GM21390 (cell line): ENCODE measurements around the gene REPS2.
A peak's percentile ranks its signal among the peaks of the same experiment; 100 is the strongest.
"Not testable (repeated sequence)": the region's sequence is repeated elsewhere in the genome, so short reads cannot be mapped to it uniquely, and the experiment has no call there.

ENCODE experiments used
- ATAC-seq: cut with Tn5 transposase; IDR thresholded peaks from one replicate; pipeline ENCODE4 v1.9.1; 2021; ENCODE audit not compliant: unreplicated experiment

The REPS2 gene

DNA sequence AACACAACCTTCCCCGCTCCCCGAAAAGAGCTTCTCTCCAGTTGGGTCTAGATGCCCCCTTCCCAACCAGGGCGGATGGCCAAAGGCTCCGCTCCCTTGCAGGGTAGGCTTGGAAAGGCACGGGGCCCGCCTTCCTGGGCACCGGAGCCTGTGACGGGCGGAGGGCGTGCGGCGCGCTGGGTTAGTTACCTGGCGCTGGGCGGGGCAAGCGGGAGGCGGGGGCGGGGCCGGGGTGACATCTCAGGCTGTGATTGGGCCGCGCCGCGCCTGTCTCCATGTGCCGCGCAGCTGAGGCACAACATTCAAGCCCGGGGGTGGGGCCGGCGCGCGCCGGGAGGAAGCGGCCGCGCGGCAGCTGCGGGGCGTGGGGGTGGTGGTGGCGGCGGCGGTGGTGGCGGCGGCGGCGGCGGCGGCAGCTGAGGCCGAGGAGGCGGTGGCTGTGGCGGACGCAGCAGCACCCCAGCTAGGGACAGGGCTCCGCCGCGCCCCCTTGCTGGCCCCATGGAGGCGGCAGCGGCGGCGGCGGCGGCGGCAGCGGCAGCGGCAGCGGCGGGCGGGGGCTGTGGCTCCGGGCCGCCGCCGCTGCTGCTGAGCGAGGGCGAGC lies at the start of gene REPS2:
Gene REPS2, plus strand, starts transcription at position 298 of the 604 bp plus-strand sequence. Its CDS starts 204 bp downstream, at position 502.
- peak; percentile 98 for ATAC-seq

DNA sequence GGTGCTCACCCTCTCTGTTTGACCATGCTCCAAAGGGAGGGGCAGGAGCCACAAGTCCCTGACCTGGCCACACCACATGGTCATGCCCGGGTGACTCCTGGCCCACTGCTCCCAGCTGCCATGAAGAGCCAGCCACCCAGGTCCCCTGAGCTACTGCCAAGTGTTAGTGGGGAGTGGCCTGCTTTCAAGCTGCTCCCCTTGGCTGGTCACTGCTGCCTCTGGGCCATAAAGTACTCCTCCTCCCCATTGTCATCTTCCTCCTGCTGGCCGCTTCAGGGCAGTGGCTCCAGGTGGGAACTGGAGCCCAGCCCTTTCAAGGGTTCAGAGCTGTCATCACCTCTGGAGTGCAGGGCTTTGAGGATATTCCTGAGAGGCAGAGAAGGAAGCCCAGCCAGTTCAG lies 49.0 kb upstream of the REPS2 start:
- ATAC-seq = no peak

DNA sequence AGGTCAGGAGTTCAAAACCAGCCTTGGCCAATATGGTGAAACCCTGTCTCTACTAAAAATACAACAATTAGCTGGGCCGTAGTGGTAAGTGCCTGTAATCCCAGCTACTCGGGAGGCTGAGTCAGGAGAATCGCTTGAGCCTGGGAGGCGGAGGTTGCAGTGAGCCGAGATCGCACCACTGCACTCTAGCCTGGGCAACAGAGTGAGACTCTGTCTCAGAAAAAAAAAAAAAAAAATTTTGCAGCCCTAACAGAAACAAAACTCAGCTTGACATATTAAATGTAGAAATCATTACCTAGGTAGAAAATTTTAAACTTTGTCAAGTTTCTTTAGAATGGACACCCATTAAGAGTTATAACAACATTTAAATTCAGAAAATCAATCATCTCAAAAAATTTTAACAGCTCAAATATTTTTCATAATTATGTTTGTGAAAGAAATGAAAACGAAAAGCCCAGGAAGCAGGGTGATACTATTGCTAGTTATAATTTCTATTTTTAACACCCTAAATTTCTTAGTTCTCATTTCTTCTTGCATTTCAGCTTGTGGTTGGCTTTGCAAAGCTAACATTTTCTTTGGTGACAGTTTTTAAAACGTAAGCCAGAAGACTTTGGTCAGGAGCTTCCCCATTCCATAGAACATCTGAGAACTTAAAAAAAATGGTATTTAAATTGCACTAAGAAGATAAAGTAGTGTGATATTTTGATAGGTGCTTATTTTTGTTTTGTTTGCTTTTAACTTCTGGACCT lies 43.0 kb upstream of the REPS2 start:
- peak; percentile 90 for ATAC-seq

DNA sequence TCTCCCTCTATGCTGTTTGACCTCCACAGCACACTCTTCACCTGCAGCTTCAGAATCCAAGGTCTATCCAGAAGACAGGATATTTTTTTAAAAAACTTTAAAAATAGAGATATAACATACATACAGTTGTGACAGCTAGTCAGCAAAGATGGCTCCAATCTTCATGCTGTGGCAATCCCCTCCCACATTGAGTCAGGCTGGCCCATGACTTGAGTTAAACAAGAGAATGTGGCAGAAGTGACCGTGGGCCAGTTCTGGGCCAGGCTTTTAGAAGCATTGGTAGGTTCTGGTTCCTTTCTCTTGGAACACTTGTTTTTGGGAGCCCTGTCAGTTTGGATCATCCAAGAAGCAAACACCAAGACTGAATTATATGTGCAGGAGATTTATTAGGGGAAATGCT lies 36.1 kb upstream of the REPS2 start:
- no peak for ATAC-seq

DNA sequence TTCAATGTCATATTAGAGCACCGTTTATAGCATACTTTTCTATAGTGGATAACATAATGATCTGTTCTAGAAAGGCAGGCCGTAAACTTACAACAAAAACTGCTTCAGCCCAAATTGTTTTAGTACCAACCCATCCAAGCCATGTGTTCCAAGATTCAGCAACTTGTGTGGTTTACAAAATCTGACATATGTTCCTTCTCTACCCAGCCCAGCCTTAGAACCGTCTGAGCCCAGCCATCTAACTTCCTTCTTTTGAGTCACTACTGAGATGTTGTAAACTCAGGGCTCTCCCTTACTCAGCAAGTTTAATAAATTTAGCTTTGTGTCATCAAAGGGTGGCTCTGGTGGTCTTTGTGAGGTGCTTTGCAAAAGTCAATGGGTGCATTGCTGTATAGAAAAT lies 32.4 kb upstream of the REPS2 start:
- ATAC-seq = no peak

DNA sequence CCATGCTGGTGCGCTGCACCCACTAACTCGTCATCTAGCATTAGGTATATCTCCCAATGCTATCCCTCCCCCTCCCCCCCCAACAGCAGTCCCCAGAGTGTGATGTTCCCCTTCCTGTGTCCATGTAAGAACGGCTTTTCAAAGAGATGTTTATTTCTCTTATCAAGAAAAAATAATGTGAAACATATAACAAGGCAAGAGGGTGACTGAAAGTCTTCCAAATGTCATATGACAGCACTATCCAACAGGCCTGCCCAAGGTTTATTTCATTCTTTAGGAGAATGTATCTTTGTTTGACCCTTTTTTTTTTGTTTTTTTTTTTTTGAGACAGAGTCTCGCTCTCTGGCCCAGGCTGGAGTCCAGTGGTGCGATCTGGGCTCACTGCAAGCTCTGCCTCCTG lies 29.9 kb upstream of the REPS2 start:
- no peak for ATAC-seq

DNA sequence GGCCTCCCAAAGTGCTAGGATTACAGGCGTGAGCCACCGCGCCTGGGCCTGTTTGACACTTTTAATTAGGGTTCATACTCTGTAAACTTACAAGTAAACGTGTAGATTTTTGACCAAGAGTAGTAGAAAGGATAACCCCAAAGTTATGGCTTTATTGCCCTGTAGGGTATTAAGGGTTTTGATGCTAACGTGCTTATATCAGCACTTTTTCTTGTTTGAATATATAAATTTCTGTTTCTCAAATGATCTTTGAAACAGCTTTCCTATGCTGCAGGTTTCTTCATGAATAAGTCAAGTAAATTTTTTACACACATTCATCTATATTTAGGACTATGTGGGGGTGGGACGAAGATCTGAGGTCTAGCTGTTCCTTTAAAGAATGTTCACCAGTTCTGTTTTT lies 29.3 kb upstream of the REPS2 start:
- ATAC-seq = no peak

DNA sequence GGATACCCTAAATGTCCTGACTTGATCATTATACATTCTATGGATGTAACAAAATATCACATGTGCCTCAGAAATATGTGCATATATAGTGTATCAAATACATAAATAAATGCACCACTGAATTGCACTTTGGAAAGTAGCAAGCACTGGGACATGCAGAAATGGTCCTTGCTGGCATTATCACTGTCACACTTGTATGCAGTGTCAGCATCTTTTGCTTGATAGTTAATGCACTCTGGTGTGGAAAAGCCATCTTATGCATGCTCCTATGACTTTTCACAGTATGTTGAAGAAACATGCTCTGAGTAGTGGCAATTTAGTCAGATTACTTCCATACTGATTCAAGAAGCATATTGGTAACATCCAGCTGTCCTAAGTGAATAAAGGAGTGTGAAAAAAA lies 27.5 kb upstream of the REPS2 start:
- ATAC-seq = no peak

DNA sequence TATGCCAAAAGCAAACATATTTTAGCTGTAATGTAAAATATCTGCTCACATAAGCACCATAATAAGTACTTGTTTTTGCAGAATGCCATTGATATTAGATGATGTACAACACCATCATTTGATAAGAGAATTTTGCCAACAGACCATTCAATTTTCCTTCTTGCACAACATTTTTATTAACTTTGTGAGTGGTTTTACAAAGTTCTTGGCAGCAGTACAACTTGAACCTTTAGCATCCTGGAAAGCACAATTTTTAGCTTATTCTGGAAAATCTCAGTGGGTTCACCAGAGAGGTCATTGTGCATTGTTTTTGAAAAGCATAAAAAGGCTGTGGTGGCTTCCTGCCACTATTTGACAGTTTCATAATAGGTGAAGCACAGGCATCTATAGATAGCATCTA lies 26.4 kb upstream of the REPS2 start:
- ATAC-seq = no peak

DNA sequence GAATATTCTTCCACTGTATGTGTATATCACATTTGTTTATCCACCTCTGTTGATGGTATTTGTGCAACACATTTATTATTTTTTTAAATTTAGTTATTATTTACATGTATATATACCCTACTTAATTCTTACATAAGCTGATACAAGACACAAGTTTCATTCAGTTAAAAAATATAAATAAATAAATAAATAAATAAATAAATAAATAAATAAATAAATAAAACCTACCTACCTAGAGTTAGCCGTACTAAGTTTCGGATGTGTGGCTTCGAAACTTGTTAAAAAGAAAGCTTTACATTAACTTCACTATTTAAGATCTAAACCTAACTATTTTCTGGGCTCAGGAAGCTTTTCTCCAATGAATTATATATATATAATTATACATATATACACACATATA lies 23.3 kb upstream of the REPS2 start:
- ATAC-seq = no peak

DNA sequence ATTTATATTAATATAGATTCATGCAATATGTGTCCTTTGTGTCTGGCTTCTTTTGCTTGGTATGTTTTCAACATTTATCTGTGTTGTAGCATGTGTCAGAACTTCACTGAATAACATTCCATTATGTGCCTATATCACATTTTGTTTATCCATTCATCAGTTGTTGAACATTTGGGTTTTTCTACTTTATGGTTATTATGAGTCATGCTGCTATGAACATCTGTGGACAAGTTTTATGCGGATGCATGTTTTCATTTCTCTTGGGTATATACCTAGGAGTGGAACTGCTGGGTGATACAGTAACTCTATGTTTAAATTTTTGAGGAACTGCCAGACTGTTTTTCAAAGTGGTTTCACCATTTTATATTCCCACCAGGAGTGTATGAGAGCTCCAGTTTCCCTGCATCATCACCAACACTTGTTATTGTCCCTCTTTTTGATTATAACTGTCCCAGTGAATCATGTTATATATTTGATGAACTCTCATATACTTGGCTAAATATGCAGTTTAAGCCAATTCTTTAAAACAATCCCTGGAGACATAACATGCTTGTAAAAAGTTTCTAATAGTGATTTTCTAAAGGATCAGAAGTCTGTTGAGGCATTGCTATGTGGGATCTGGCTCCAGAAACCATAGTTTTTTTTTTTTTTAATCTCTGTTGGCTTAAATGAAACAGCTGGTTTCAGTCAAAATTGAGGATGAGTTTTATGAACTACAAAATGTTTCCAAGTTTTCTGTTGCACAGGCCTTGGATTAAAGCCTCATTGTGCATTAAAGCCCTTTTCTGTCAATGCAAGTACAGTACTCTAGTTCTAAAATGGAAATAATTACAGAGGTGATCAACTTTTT lies 21.6 kb upstream of the REPS2 start:
- ATAC-seq = no peak

DNA sequence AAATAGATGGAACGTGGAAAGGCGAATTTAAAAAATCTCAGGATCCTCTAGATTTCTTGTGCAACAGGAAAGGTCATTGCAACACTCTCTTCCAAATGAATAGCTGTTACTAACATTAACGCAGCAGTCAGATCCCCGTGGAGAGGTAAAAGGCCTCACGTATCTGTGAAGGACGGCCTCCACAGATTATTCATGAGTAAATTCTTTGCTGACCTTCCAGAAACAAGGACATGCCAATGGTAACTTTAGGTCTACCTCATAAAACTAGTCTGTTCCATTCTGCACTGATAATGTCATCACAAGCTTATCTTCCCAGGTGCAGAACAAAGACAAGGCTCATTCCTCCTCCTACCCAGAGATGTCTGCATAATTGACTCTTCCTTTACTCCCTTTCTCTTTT lies 16.1 kb upstream of the REPS2 start:
- no peak for ATAC-seq

DNA sequence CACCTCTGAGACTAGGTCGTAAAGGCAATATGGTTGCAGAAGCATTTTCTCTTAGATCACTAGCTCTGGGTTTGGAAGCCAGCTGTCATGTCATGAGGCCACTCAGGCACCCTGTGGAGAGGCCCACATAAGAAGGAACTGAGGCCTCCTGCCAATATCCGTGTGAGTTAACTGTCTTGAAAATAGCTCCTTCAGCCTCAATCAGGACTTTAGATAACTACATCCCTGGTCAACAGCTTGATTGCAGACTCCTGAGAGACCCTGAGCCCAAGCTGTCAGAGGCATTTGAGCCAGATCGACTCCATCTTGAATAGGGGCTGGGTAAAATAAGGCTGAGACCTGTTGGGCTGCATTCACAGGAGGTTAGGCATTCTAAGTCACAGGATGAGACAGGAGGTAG lies 15.1 kb upstream of the REPS2 start:
- no peak for ATAC-seq

DNA sequence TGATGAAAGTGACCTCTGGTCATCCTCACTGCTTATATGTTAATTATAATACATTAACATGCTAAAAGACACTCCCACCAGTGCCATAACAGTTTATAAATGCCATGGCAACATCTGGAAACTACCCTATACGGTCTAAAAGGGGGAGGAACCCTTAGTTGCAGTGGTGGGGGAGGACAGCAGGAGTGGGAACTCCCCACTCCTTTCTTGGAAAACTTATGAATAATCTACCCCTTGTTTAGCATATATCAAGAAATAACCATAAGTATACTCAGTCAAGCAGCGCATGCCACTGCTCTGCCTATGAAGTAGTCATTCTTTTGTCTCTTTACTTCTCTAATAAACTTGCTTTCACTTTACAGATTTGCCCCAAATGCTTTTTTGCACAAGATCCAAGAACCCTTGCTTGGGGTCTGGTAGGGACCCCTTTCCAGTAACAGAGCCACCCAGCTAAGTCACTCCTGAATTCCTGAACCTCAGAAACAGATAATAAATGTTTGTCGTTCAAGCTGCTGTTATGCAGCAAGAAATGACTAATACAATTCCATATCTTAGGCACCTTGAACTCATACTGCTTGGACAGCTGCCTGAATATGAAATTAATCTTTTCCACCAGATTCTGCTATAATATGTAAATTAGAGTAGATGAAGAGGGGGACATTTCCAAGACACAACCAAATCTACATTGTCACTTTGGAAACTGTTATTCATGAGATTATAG lies 14.4 kb upstream of the REPS2 start:
- ATAC-seq = no peak

DNA sequence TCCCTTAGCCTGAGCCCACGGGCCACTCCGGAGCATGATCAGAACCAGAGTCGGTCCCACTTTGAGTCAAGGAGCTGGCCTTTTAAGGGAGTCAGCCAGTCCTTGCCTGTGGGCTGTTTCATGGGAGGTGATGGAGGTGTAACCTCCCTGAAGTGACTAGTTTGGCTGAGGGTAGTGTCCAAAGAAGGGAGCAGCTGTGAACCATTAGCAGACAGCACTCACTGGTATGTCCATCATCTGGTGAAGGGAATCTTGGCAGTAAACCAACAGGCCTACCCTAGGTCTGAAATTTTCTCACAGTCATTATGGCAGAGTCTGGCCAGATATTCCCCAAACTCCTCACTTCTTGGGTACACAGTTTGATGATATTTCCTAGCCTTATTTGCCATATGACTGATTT lies 12.3 kb upstream of the REPS2 start:
- no peak for ATAC-seq

DNA sequence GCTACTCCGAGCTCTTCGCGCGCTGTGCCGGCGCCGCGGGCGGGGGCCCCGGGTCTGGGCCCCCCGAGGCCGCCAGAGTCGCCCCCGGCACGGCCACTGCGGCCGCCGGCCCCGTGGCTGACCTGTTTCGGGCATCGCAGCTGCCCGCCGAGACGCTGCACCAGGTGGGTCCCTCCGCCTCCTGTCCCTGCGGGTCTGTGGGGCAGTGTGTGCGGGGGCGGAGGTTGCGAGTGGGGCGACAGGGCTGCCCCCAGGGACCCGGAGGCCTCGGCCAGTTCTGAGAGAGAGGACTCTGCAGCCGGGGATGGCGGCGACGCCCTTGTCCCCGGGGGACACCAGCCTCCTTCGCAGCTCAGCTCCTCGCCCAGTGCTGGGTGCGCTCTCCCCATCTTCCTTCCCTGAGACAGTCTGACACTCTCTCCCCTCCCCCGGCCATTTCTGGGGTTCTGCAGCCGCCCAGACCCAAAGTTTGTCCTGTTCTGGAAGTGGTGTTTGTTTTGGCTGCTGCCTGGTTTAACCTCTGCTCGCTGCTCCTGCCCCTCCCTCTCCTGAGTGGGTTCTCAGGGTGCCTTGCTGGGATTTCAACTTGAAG lies 609 bp downstream of the REPS2 start:
- peak; percentile 16 for ATAC-seq

DNA sequence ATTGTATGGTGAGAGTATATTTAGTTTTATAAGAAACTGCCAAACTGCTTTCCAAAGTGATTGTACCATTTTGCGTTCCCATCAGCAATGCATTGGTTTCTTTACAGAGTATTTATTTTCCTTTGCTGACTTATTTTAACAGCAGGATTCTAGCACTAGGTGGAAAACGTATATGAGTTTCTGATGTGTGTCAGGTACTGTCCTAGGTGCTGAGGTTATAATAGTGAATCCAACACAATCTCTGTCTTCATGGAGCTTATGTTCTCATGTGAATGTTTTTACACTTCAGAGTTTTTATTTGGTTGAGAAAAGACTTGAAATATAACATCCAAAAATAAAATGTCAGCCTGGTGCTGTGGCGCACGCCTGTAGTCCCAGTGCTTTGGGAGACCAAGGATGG lies 4.0 kb downstream of the REPS2 start:
- ATAC-seq = no peak

DNA sequence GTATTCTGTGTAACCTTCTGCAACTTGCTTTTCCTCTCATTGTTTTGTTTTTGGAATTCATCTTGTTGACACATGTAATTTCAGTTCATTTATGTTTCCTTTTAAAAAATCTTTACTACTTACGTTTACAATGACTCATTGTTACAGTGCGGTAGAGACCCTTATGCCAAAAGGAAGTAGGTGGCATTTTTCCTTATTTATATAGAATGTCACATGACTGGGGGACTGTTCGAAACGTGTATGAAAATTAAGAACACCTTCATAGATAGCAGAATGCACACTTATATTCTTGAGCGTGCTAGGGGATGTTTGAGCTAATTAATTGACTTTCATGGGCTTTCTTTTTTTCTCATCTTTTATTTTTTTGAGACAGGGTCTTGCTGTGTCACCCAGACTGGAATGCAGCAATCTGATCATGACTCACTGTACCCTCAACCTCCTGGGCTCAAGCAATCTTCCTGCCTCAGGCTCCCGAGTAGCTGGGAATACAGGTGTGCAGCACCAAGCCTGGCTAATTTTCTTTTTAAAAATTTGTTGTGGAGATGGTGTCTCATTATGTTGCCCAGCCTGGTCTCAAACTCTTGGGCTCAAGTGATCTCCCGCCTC lies 7.3 kb downstream of the REPS2 start:
- no peak for ATAC-seq

DNA sequence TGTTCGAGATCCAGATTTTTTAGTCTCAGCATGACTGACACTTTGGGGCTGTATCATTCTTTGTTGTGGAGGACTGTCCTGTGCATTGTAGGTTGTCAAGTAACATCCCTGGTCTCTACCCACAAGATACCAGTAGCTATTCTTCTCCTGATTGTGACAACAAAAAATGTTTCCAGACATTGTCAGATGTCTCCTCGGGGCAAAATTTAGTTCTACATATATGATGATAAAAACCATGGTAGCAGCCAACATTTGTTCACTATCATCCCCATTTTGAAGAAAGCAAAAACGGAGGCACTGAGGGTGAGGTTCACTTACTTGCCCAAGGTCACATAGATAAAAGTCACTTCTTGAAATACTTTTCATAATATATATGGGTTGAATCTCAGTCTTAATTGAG lies 11.3 kb downstream of the REPS2 start:
- no peak for ATAC-seq

DNA sequence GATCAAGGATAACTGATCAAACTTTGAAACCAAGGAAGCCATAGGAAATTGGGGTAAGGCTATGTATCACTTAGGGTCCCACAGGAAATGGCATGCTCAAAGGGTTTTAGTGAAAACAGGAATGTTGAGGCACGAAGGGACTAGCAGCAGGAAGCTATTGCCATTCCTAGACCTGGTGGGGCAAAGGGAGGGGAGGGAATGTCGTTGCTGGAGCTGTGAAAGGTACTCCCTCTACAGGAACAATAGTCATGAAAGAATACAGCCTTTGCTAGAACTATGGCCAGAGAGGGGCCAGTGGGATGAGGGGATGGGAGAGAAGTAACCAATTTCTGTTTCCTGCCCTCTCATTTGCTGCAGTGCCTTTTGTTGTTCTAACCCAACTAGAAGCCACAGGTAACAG lies 11.9 kb downstream of the REPS2 start:
- no peak for ATAC-seq

DNA sequence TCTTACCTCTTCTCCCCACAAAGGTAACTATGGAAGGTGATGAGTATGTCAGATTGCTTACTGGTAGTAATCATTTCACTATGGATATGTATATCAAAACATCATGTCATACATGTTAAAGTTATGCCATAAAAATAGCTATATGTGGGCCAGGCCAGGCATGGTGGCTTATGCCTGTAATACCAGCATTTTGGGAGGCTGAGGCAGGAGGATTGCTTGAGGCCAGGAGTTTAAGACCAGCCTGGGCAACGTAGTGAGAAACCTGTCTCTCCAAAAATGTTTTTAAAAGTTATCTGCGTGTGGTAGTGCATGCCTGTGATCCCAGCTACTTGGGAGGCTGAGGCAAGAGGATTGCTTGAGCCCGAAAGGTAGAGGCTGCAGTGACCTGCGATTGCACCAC lies 16.2 kb downstream of the REPS2 start:
- not testable (repeated sequence) for ATAC-seq
